H9 (cell line): ENCODE data around the gene FOXO6. TPM values are rescaled to one million over a fixed set of nuclear protein-coding genes. Genes with fewer than 3 reads are reported as not detected.

Experiments
- DNase-seq: peaks from one replicate; pipeline ENCODE4 v3.0.0-alpha.2; 2017
- H2AFZ ChIP-seq: one replicate; pipeline ENCODE4 v1.6.1; 2013; ENCODE audit warnings: mild to moderate bottlenecking, low read length, control low read depth, moderate library complexity
- H2AK5ac ChIP-seq: 2 replicates; pipeline ENCODE4 v1.6.1; 2013; ENCODE audit warnings: low read length, control low read depth, mixed read lengths; ENCODE audit not compliant: insufficient read length
- H2BK120ac ChIP-seq: one replicate; pipeline ENCODE4 v1.6.1; 2013; ENCODE audit warnings: low read depth, mild to moderate bottlenecking, low read length, control low read depth, inconsistent platforms; ENCODE audit not compliant: poor library complexity, severe bottlenecking
- H2BK12ac ChIP-seq: 2 replicates; pipeline ENCODE4 v1.6.1; 2013; ENCODE audit warnings: low read length, control low read depth, mixed read lengths, low read depth; ENCODE audit not compliant: insufficient read length
- H2BK15ac ChIP-seq: 2 replicates; pipeline ENCODE4 v1.6.1; 2013; ENCODE audit warnings: low read depth, low read length, control low read depth
- H2BK20ac ChIP-seq: one replicate; pipeline ENCODE4 v1.6.1; 2013; ENCODE audit warnings: low read depth, mild to moderate bottlenecking, low read length, control low read depth, inconsistent platforms; ENCODE audit not compliant: poor library complexity, severe bottlenecking
- H2BK5ac ChIP-seq: 2 replicates; pipeline ENCODE4 v1.6.1; 2013; ENCODE audit warnings: low read length, control low read depth, mixed read lengths; ENCODE audit not compliant: insufficient read length
- H3K14ac ChIP-seq: 2 replicates; pipeline ENCODE4 v1.6.1; 2013; ENCODE audit warnings: low read length, control low read depth; ENCODE audit not compliant: insufficient read depth
- H3K18ac ChIP-seq: 2 replicates; pipeline ENCODE4 v1.6.1; 2013; ENCODE audit warnings: low read depth, mild to moderate bottlenecking, mixed read lengths, low read length, control low read depth; ENCODE audit not compliant: insufficient read length
- H3K23ac ChIP-seq: 2 replicates; pipeline ENCODE4 v1.6.1; 2013; ENCODE audit warnings: low read length, control low read depth, mixed read lengths, low read depth; ENCODE audit not compliant: insufficient read length
- H3K23me2 ChIP-seq: 2 replicates; pipeline ENCODE4 v1.6.1; 2013; ENCODE audit warnings: low read depth, mild to moderate bottlenecking, mixed read lengths, low read length, control low read depth; ENCODE audit not compliant: insufficient read length, poor library complexity, severe bottlenecking
- H3K27ac ChIP-seq: 2 replicates; pipeline ENCODE4 v1.5.1; 2013; ENCODE audit warnings: low read length, control low read depth, mixed read lengths, low read depth; ENCODE audit not compliant: insufficient read length
- H3K27me3 ChIP-seq: 2 replicates; pipeline ENCODE4 v1.6.1; 2013; ENCODE audit warnings: low read length, control low read depth, inconsistent platforms; ENCODE audit not compliant: insufficient read depth
- H3K4ac ChIP-seq: 2 replicates; pipeline ENCODE4 v1.6.1; 2013; ENCODE audit warnings: low read depth, mild to moderate bottlenecking, control low read depth, inconsistent platforms, low read length, moderate library complexity
- H3K4me1 ChIP-seq: 2 replicates; pipeline ENCODE4 v1.6.1; 2013; ENCODE audit warnings: low read length, control low read depth, inconsistent platforms; ENCODE audit not compliant: insufficient read depth
- H3K4me2 ChIP-seq: 2 replicates; pipeline ENCODE4 v1.6.1; 2013; ENCODE audit warnings: low read length, control low read depth, mixed read lengths; ENCODE audit not compliant: insufficient read length, insufficient read depth
- H3K56ac ChIP-seq: 2 replicates; pipeline ENCODE4 v1.6.1; 2013; ENCODE audit warnings: low read depth, mild to moderate bottlenecking, mixed read lengths, low read length, control low read depth; ENCODE audit not compliant: insufficient read length
- H3K79me1 ChIP-seq: 2 replicates; pipeline ENCODE4 v1.6.1; 2013; ENCODE audit warnings: low read depth, mild to moderate bottlenecking, moderate library complexity, low read length, control low read depth, inconsistent platforms; ENCODE audit not compliant: insufficient read depth, poor library complexity, severe bottlenecking
- H3K79me2 ChIP-seq: 2 replicates; pipeline ENCODE4 v1.6.1; 2013; ENCODE audit warnings: low read length, control low read depth, inconsistent platforms; ENCODE audit not compliant: insufficient read depth
- H3K9ac ChIP-seq: 2 replicates; pipeline ENCODE4 v1.6.1; 2013; ENCODE audit warnings: low read length, control low read depth, mixed read lengths; ENCODE audit not compliant: insufficient read length; ENCODE audit errors: extremely low read depth
- H3K9me3 ChIP-seq: one replicate; pipeline ENCODE4 v1.6.1; 2013; ENCODE audit warnings: low read depth, low read length, inconsistent platforms; ENCODE audit not compliant: control insufficient read depth
- H3T11ph ChIP-seq: one replicate; pipeline ENCODE4 v1.6.1; 2013; ENCODE audit warnings: mild to moderate bottlenecking, low read length, control low read depth, inconsistent platforms
- H4K20me1 ChIP-seq: one replicate; pipeline ENCODE4 v1.6.1; 2013; ENCODE audit not compliant: control insufficient read depth, insufficient read length, insufficient read depth
- H4K5ac ChIP-seq: 2 replicates; pipeline ENCODE4 v1.6.1; 2013; ENCODE audit warnings: low read depth, mild to moderate bottlenecking, mixed read lengths, low read length, control low read depth; ENCODE audit not compliant: insufficient read length
- H4K8ac ChIP-seq: replicated peaks from 2 replicates; pipeline ENCODE4 v1.6.1; 2013; ENCODE audit warnings: low read length, control low read depth, mixed read lengths, low read depth; ENCODE audit not compliant: insufficient read length
- H4K91ac ChIP-seq: 2 replicates; pipeline ENCODE4 v1.6.1; 2013; ENCODE audit warnings: low read depth, mild to moderate bottlenecking, moderate library complexity, mixed read lengths, low read length, control low read depth; ENCODE audit not compliant: insufficient read length
- H3K27ac Mint-ChIP-seq, 3 experiments: 2 replicates in 2 of 3; 3 replicates in 1 of 3; pipeline ENCODE4 v1.8.0; 2020 to 2021; ENCODE audit warnings: mixed read lengths in 3 of 3, mild to moderate bottlenecking in 1 of 3, moderate library complexity in 1 of 3
- H3K27me3 Mint-ChIP-seq: 2 replicates; pipeline ENCODE4 v1.8.0; 2021; ENCODE audit warnings: low read depth, mild to moderate bottlenecking, moderate library complexity, mixed read lengths
- H3K36me3 Mint-ChIP-seq, 3 experiments: 2 replicates in 2 of 3; 3 replicates in 1 of 3; pipeline ENCODE4 v1.8.0; 2020 to 2021; ENCODE audit warnings: low read depth in 3 of 3, mixed read lengths in 3 of 3; ENCODE audit not compliant: insufficient read depth in 1 of 3
- H3K4me1 Mint-ChIP-seq, 2 experiments: 2 replicates each; pipeline ENCODE4 v1.8.0; 2020; ENCODE audit warnings: mixed read lengths in 2 of 2
- H3K4me3 Mint-ChIP-seq, 2 experiments: 2 replicates in 1 of 2; 3 replicates in 1 of 2; pipeline ENCODE4 v1.8.0; 2020 to 2021; ENCODE audit warnings: mild to moderate bottlenecking in 2 of 2, mixed read lengths in 2 of 2, moderate library complexity in 1 of 2
- H3K9me3 Mint-ChIP-seq, 2 experiments: 2 replicates in 1 of 2; 3 replicates in 1 of 2; pipeline ENCODE4 v1.8.0; 2020; ENCODE audit warnings: mild to moderate bottlenecking in 2 of 2, mixed read lengths in 2 of 2, moderate library complexity in 1 of 2
- CTCF ChIP-seq: fragments of 200-600 bp; sonication (generic); conservative IDR thresholded peaks from 3 replicates; pipeline ENCODE4 v1.8.0; 2021; ENCODE audit warnings: antibody characterized with exemption, mild to moderate bottlenecking
- WGBS: extraction: QIAGEN DNeasy Blood & Tissue Kit; methylation state at CpG from one replicate; pipeline ENCODE4 v1.1.7; 2013; ENCODE audit warnings: missing lambda C conversion rate, low lambda C conversion rate, mixed read lengths; ENCODE audit not compliant: insufficient read length; ENCODE audit errors: extremely low coverage; 5-methylcytosine and 5-hydroxymethylcytosine counted together
- total RNA-seq: library from RNA; stranded (reverse); gene quantifications from 2 replicates; pipeline ENCODE4 v1.2.1, GENCODE V29; 2021

FOXO6 gene
- total RNA-seq, 1 experiment from 2014 or later, result 0.83 TPM

- no peak overlapping the region; the same call in 1 of the 2 replicates for H2BK15ac ChIP-seq
- H3K23me2 ChIP-seq, result no peaks in the 10 kb centered on the region
- H3K27me3 ChIP-seq, result no peaks in the 10 kb centered on the region
- no peak for DNase-seq
- no peaks in the 10 kb centered on the region for H3K9me3 ChIP-seq
- H3K4me1 Mint-ChIP-seq, result peaks cover 11 to 27% of the 10 kb centered on the region in 2 experiments
- H3K27ac Mint-ChIP-seq, result peak overlapping the region in 1 of 3 experiments; percentile 31; a peak in 1 of 7 replicates
- H3K23ac ChIP-seq, result no peak overlapping the region
- H3K4me2 ChIP-seq, result no peak overlapping the region
- no peaks in the 10 kb centered on the region for H3K36me3 Mint-ChIP-seq
- H3K4me1 ChIP-seq, result no peaks in the 10 kb centered on the region
- H3T11ph ChIP-seq, result no peak overlapping the region
- no peak overlapping the region for H2BK12ac ChIP-seq
- H3K79me2 ChIP-seq, result no peaks in the 10 kb centered on the region
- no peaks in the 10 kb centered on the region for H3K79me1 ChIP-seq
- H4K20me1 ChIP-seq, result no peaks in the 10 kb centered on the region
- H2AFZ ChIP-seq, result no peak overlapping the region
- no peak overlapping the region for H3K9ac ChIP-seq
- H3K56ac ChIP-seq, result no peak overlapping the region
- peaks cover 1% of the 10 kb centered on the region for H3K27me3 Mint-ChIP-seq
- H3K14ac ChIP-seq, result no peak overlapping the region
- no peak overlapping the region for H3K27ac ChIP-seq
- no peak overlapping the region for H4K8ac ChIP-seq
- no peak for TF ChIP-seq CTCF
- H2BK5ac ChIP-seq, result no peak overlapping the region
- no peak overlapping the region for H2AK5ac ChIP-seq
- H2BK20ac ChIP-seq, result no peak overlapping the region
- no peak overlapping the region for H3K18ac ChIP-seq
- no peaks in the 10 kb centered on the region; a peak in 1 of 5 replicates for H3K9me3 Mint-ChIP-seq
- H3K4ac ChIP-seq, result no peak overlapping the region
- no peak overlapping the region for H4K91ac ChIP-seq
- no peak overlapping the region for H4K5ac ChIP-seq
- WGBS, result no CpG with 5 or more reads among the region's 1 CpG
- H2BK120ac ChIP-seq, result no peak overlapping the region
- H3K4me3 Mint-ChIP-seq, result no peak overlapping the region
Observed at GRCh38 chr1:41417335-41417682, 56.1 kb downstream of the FOXO6 start.
